ENCODE results near the gene LYPD5.

Gene LYPD5

DNA sequence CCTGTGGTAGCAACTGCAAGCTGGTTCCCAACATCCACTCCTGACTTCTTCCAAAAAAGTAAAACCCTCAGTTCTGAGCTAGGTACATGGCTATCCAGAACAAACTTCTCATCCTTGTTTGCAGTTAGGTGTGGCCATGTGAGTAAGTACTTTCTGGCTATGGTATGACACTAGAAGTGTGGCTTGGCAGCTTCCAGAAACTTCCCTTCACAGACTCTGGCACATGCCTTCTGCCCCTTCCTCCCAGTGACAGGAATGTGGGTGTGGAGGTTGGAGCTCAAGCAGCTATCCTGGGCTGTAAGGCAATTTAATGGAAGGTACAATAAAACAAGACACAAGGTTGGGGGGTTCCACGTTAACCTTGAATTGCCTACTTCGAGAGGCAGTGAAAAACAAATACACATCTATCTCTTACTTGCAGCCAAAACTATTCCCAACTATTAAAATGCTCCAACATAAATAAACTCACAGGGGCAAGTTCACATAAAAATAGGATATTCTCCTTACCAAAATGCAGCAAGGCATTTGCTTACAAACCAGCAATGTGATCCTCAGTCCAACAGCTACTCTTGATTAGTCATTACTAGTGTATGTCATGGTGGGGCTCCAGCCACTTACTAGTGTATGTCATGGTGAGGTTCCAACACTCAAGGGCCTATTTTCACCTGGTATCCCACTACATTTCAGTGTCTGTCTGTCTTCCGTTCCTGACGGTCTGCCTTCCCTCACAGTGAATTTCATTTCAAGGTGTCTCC lies 50.6 kb downstream of the LYPD5 start:
- peak; percentile 83 for DNase-seq (ENCODE audit: low read depth)

DNA sequence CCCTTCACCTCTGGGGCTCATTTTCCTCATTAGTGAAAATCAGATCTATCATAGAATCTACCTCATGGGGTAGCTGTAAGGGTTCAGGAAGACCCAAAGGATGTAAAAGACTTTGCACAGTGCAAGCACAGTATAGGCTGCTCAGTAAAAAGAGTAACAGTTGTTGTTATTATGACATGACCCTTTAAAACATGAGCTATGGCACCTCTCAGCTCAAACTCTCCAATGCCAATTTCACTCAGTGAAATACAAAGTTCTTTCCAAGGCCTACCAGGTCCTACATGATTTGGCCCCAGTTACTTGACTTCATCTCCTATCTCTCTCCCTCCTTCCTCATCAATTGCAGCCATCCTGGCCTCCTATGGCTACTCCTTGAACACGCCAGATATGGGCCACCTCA lies 52.3 kb downstream of the LYPD5 start:
- DNase-seq (ENCODE audit: low read depth), result no peak

DNA sequence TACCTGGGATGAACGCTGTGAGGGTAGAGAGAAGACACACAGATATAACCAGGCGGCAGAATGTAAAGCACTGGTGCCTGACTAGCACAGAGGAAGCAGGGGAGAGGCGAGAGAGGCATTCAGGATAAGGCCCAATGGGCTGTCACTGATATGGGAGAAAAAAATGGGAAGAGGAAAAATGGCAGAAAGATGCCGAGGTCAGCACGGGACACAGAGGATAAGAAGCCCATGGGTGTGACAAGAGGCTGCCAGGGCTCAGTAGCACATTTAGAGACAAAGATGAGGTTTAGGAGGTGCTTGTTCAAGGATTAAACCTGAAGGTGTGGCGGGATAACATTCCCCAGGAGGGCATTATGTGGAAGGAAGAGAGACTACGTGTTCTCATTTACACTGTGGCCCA lies 53.1 kb downstream of the LYPD5 start:
- no peak for DNase-seq (ENCODE audit: low read depth)

DNA sequence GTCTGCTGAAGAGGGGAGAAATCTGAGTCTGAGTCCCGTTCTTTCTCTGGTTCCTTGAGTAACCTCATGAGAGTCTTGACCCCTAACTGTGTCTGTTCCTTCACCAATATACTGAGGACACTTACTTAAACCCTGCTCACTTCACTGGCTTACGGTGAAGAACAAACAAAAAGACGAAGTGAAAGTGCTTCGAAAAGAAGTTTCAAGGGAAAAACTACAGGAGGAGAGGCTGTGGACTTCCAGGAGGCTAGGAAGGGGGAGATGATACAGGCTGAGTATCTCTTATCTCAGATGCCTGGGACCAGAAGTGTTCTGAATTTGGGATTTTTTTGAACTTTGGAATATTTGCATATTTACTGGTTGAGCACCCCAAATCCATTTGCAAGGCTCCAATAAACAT lies 53.6 kb downstream of the LYPD5 start:
- DNase-seq (ENCODE audit: low read depth), result no peak

DNA sequence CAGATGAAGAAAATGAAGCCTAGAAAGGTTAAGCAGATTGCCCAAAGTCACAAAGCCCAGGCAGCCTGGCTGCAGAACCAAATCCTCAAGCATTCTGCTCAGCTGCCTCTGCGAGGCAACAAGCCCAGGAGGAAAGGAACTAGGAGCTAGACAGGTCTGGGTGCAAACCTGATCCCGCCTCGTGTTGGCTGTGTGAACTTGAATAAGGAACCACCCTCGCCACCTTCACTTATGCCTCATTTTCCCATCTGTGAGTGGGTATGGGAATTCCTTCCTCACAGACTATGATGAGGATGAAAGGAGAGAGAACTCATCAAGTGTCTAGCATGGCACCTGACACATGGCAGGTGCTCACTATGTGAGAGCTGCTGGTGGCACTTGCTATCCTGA lies 54.0 kb downstream of the LYPD5 start:
- DNase-seq (ENCODE audit: low read depth), result no peak

DNA sequence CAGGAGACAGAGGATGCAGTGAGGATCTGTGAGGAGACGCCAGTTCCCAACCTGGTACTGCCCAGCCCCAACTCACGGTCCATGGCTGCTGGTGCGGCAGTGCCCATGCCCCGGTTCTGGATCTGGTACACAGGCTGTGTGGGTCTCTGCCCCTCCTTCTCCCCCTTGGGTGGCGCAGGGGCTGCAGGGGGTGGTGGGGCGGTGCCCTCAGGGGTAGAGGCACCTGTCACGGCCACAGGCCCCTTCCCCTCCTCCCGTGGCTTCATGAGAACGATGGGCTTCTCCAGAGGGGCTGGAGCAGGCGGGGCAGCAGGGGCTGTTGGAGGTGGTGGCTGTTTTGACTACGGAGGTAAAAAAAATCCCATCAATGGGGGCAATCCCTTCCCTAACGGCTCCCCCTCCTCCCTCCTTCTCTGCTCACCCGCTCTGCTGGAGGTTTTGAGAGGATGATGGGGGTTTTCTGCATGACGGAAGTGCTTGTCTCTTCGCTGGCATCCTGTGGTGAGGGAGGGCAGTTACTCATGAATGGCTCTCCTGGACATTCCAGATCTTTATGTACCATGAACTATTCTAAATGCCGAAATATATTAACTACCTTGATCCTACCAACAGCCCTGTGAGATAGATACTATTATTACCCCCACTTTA lies 54.6 kb downstream of the LYPD5 start:
- DNase-seq (ENCODE audit: low read depth), result no peak
